Measurements from ENCODE around the gene AASDH.

DNA sequence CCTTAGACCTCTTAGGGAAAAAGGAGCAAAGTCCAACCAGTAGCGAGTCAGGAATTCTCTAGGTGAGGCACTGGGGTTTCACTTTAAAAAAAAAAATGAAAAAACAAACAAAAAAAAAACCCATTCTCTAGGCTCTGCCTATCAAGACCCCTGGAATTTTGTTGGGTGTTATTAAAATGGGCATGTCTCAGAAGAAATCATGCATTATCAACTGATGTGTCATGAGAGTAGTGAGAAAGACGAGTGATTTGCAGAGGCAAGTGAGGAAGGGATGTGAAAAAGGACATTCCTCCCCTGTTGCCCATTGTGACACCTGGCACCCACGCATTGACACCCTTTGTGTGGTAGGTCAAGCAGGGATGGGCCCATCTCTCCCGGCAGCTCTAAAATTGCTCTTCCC is 78.9 kb downstream of the AASDH start:
- TF ChIP-seq, protein P1, sequence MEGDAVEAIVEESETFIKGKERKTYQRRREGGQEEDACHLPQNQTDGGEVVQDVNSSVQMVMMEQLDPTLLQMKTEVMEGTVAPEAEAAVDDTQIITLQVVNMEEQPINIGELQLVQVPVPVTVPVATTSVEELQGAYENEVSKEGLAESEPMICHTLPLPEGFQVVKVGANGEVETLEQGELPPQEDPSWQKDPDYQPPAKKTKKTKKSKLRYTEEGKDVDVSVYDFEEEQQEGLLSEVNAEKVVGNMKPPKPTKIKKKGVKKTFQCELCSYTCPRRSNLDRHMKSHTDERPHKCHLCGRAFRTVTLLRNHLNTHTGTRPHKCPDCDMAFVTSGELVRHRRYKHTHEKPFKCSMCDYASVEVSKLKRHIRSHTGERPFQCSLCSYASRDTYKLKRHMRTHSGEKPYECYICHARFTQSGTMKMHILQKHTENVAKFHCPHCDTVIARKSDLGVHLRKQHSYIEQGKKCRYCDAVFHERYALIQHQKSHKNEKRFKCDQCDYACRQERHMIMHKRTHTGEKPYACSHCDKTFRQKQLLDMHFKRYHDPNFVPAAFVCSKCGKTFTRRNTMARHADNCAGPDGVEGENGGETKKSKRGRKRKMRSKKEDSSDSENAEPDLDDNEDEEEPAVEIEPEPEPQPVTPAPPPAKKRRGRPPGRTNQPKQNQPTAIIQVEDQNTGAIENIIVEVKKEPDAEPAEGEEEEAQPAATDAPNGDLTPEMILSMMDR (IDR thresholded peaks at IDR 0.05): no peak
- no peak for TF ChIP-seq ZFX (IDR thresholded peaks at IDR 0.05; ENCODE audit: borderline replicate concordance)

Data from 22Rv1 (cell line).